GM23338 (cell line): ENCODE data around the gene VPS13A. TPM values are rescaled to one million over a fixed set of nuclear protein-coding genes. Genes with fewer than 3 reads are reported as not detected.

Experiments used
- ATAC-seq: fragments of 200-7000 bp; cut with Tn5 transposase; 3 replicates; pipeline ENCODE4 v1.9.1; 2020
- DNase-seq: peaks from one replicate; pipeline ENCODE4 v3.0.0-alpha.2; 2015; ENCODE audit warnings: low spot score
- H2AFZ ChIP-seq: fragments of 200-600 bp; sonication (generic); 2 replicates; pipeline ENCODE4 v1.8.0; 2016; ENCODE audit warnings: antibody characterized with exemption, mild to moderate bottlenecking, moderate library complexity
- H3F3A ChIP-seq: fragments of 200-600 bp; sonication (generic); replicated peaks from 2 replicates; pipeline ENCODE4 v1.8.0; 2017; ENCODE audit warnings: antibody characterized with exemption, mixed run types, low read depth
- H3K27ac ChIP-seq: fragments of 200-600 bp; sonication (generic); 2 replicates; pipeline ENCODE4 v1.6.1; 2016; ENCODE audit warnings: low read depth
- H3K27me3 ChIP-seq: fragments of 200-600 bp; sonication (generic); 2 replicates; pipeline ENCODE4 v1.8.0; 2016; ENCODE audit warnings: mild to moderate bottlenecking, mixed run types, moderate library complexity; ENCODE audit not compliant: insufficient read depth
- H3K36me3 ChIP-seq: fragments of 200-600 bp; sonication (generic); 2 replicates; pipeline ENCODE4 v1.8.0; 2016; ENCODE audit warnings: mild to moderate bottlenecking; ENCODE audit not compliant: insufficient read depth
- H3K4me1 ChIP-seq: fragments of 200-600 bp; sonication (generic); 2 replicates; pipeline ENCODE4 v1.8.0; 2016; ENCODE audit warnings: mild to moderate bottlenecking, moderate library complexity; ENCODE audit not compliant: insufficient read depth
- H3K4me2 ChIP-seq: fragments of 200-600 bp; sonication (generic); 2 replicates; pipeline ENCODE4 v1.7.1; 2017; ENCODE audit warnings: mixed run types
- H3K4me3 ChIP-seq: fragments of 200-600 bp; sonication (generic); 2 replicates; pipeline ENCODE4 v1.6.1; 2016; ENCODE audit warnings: mixed run types
- H3K79me2 ChIP-seq: fragments of 200-600 bp; sonication (generic); replicated peaks from 2 replicates; pipeline ENCODE4 v1.8.0; 2017; ENCODE audit warnings: mild to moderate bottlenecking; ENCODE audit not compliant: insufficient read depth
- H3K9me2 ChIP-seq: fragments of 200-600 bp; sonication (generic); 2 replicates; pipeline ENCODE4 v1.8.0; 2017; ENCODE audit not compliant: insufficient read depth
- H4K20me1 ChIP-seq: fragments of 200-600 bp; sonication (generic); replicated peaks from 2 replicates; pipeline ENCODE4 v1.8.0; 2017; ENCODE audit warnings: mild to moderate bottlenecking; ENCODE audit not compliant: insufficient read depth
- H3K27ac Mint-ChIP-seq: 2 replicates; pipeline ENCODE4 v1.8.0; 2020; ENCODE audit warnings: inconsistent platforms, mild to moderate bottlenecking, moderate library complexity, mixed read lengths
- H3K27me3 Mint-ChIP-seq: 3 replicates; pipeline ENCODE4 v1.8.0; 2022; ENCODE audit warnings: low read depth, mild to moderate bottlenecking, moderate library complexity, mixed read lengths, inconsistent platforms; ENCODE audit not compliant: insufficient read depth, poor library complexity
- H3K36me3 Mint-ChIP-seq: 3 replicates; pipeline ENCODE4 v1.8.0; 2021; ENCODE audit warnings: low read depth, mild to moderate bottlenecking, inconsistent platforms, moderate library complexity, mixed read lengths
- H3K4me1 Mint-ChIP-seq: 3 replicates; pipeline ENCODE4 v1.8.0; 2020; ENCODE audit warnings: mild to moderate bottlenecking, inconsistent platforms, mixed read lengths
- H3K4me3 Mint-ChIP-seq: 3 replicates; pipeline ENCODE4 v1.8.0; 2021; ENCODE audit warnings: moderate library complexity, mild to moderate bottlenecking, inconsistent platforms, mixed read lengths
- H3K9me3 Mint-ChIP-seq: 3 replicates; pipeline ENCODE4 v1.8.0; 2020; ENCODE audit warnings: moderate library complexity, mild to moderate bottlenecking, inconsistent platforms, mixed read lengths
- CREB1 ChIP-seq: fragments of 250-450 bp; sonication (Bioruptor Pico); IDR thresholded peaks from 2 replicates; pipeline ENCODE4 v1.5.0; 2020; ENCODE audit warnings: low read depth, mild to moderate bottlenecking, moderate library complexity
- EZH2 ChIP-seq: fragments of 200-600 bp; sonication (generic); IDR thresholded peaks from one replicate; pipeline ENCODE4 v1.8.0; 2017; ENCODE audit warnings: antibody characterized with exemption, mild to moderate bottlenecking, low read depth; ENCODE audit not compliant: unreplicated experiment
- EZH2phosphoT487 ChIP-seq: fragments of 200-600 bp; sonication (generic); IDR thresholded peaks from one replicate; pipeline ENCODE4 v1.8.1; 2018; ENCODE audit warnings: antibody characterized with exemption; ENCODE audit not compliant: unreplicated experiment
- JUNB ChIP-seq: IDR thresholded peaks from one replicate; pipeline ENCODE4 v1.6.1; 2016; ENCODE audit warnings: antibody characterized with exemption; ENCODE audit not compliant: unreplicated experiment
- NANOG ChIP-seq: IDR thresholded peaks from 2 replicates; pipeline ENCODE4 v1.6.1; 2016; ENCODE audit warnings: antibody characterized with exemption, borderline replicate concordance
- POLR2AphosphoS5 ChIP-seq: IDR thresholded peaks from 2 replicates; pipeline ENCODE4 v1.6.1; 2016; ENCODE audit warnings: antibody characterized with exemption, low read depth
- STAT1 ChIP-seq: IDR thresholded peaks from one replicate; pipeline ENCODE4 v1.6.1; 2016; ENCODE audit warnings: antibody characterized with exemption; ENCODE audit not compliant: unreplicated experiment
- ZNF114 ChIP-seq: fragments of 250-450 bp; sonication (Bioruptor Pico); IDR thresholded peaks from 2 replicates; pipeline ENCODE4 v1.5.0; 2020; ENCODE audit warnings: mild to moderate bottlenecking, moderate library complexity
- ZNF331 ChIP-seq: fragments of 250-450 bp; sonication (Bioruptor Pico); IDR thresholded peaks from 2 replicates; pipeline ENCODE4 v1.5.0; 2020; ENCODE audit warnings: low read depth, mild to moderate bottlenecking, moderate library complexity
- polyA plus RNA-seq: library from polyadenylated mRNA; unstranded; fragments of >200 nt; fragmentation: Nextera tagmentation; extraction: Ambion mirVana; gene quantifications from 2 replicates; pipeline ENCODE4 v1.2.1, GENCODE V29; 2016
- total RNA-seq: library from RNA; depleted of rRNA; stranded (reverse); fragments of >200 nt; shearing (Covaris generic); gene quantifications from 2 replicates; pipeline ENCODE4 v1.2.3, GENCODE V29; 2014
- TF ChIP-seq, protein P1 (sequence below): fragments of 250-450 bp; sonication (Bioruptor Pico); IDR thresholded peaks from 2 replicates; pipeline ENCODE4 v1.5.0; 2020; ENCODE audit warnings: mild to moderate bottlenecking, moderate library complexity
- TF ChIP-seq, protein P2 (sequence below), 2 experiments: fragments of 200-600 bp in 1 of 2; sonication (generic) in 1 of 2; conservative IDR thresholded peaks; 2 replicates each; pipeline versions ENCODE4 v1.5.1 to v1.6.1; 2016 to 2017; ENCODE audit warnings: antibody characterized with exemption in 2 of 2, low read depth in 2 of 2, mild to moderate bottlenecking in 2 of 2, moderate library complexity in 1 of 2
- TF ChIP-seq, protein P3 (sequence below): IDR thresholded peaks from one replicate; pipeline ENCODE4 v1.6.1; 2018; ENCODE audit warnings: antibody characterized with exemption; ENCODE audit not compliant: unreplicated experiment
- TF ChIP-seq, protein P4 (sequence below): IDR thresholded peaks from 2 replicates; pipeline ENCODE4 v1.6.1; 2016; ENCODE audit warnings: antibody characterized with exemption

Gene VPS13A
- total and polyA plus RNA-seq, 2 experiments from 2014 or later = 45.9 to 68.1 TPM

DNA sequence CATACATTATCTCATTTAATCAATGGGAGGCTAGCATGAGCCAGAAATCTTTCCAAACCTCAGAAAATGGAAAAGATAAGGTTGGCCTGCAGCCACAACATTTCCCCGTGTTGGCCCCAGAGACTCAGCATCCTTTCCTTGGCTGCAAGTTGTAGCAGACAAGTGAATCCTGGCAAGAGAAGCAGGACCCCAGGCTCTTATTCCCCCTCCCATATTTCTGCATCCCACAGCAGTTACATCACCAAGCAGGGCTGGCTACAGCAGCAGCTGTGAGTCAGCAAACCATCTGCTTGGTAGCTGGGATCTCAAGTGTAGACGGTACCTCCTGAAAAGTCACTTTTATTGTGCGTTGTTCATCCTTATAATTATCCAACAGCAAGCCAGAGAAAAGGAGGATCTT lies 258.4 kb downstream of the VPS13A start:
- no peaks in the 10 kb centered on the region for H4K20me1 ChIP-seq
- H3K4me1 ChIP-seq = peaks cover 9% of the 10 kb centered on the region
- TF ChIP-seq STAT1 (no peak), EZH2 (no peak), JUNB (no peak), ZNF331 (CRISPR knock-in tag) (no peak), POLR2AphosphoS5 (no peak), CREB1 (CRISPR knock-in tag) (no peak), ZNF114 (CRISPR knock-in tag) (no peak), EZH2phosphoT487 (no peak), NANOG (no peak)
- TF ChIP-seq, protein P1, sequence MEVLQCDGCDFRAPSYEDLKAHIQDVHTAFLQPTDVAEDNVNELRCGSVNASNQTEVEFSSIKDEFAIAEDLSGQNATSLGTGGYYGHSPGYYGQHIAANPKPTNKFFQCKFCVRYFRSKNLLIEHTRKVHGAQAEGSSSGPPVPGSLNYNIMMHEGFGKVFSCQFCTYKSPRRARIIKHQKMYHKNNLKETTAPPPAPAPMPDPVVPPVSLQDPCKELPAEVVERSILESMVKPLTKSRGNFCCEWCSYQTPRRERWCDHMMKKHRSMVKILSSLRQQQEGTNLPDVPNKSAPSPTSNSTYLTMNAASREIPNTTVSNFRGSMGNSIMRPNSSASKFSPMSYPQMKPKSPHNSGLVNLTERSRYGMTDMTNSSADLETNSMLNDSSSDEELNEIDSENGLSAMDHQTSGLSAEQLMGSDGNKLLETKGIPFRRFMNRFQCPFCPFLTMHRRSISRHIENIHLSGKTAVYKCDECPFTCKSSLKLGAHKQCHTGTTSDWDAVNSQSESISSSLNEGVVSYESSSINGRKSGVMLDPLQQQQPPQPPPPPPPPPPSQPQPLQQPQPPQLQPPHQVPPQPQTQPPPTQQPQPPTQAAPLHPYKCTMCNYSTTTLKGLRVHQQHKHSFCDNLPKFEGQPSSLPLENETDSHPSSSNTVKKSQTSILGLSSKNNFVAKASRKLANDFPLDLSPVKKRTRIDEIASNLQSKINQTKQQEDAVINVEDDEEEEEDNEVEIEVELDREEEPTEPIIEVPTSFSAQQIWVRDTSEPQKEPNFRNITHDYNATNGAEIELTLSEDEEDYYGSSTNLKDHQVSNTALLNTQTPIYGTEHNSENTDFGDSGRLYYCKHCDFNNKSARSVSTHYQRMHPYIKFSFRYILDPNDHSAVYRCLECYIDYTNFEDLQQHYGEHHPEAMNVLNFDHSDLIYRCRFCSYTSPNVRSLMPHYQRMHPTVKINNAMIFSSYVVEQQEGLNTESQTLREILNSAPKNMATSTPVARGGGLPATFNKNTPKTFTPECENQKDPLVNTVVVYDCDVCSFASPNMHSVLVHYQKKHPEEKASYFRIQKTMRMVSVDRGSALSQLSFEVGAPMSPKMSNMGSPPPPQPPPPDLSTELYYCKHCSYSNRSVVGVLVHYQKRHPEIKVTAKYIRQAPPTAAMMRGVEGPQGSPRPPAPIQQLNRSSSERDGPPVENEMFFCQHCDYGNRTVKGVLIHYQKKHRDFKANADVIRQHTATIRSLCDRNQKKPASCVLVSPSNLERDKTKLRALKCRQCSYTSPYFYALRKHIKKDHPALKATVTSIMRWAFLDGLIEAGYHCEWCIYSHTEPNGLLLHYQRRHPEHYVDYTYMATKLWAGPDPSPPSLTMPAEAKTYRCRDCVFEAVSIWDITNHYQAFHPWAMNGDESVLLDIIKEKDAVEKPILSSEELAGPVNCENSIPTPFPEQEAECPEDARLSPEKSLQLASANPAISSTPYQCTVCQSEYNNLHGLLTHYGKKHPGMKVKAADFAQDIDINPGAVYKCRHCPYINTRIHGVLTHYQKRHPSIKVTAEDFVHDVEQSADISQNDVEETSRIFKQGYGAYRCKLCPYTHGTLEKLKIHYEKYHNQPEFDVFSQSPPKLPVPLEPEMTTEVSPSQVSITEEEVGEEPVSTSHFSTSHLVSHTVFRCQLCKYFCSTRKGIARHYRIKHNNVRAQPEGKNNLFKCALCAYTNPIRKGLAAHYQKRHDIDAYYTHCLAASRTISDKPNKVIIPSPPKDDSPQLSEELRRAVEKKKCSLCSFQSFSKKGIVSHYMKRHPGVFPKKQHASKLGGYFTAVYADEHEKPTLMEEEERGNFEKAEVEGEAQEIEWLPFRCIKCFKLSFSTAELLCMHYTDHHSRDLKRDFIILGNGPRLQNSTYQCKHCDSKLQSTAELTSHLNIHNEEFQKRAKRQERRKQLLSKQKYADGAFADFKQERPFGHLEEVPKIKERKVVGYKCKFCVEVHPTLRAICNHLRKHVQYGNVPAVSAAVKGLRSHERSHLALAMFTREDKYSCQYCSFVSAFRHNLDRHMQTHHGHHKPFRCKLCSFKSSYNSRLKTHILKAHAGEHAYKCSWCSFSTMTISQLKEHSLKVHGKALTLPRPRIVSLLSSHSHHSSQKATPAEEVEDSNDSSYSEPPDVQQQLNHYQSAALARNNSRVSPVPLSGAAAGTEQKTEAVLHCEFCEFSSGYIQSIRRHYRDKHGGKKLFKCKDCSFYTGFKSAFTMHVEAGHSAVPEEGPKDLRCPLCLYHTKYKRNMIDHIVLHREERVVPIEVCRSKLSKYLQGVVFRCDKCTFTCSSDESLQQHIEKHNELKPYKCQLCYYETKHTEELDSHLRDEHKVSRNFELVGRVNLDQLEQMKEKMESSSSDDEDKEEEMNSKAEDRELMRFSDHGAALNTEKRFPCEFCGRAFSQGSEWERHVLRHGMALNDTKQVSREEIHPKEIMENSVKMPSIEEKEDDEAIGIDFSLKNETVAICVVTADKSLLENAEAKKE (CRISPR knock-in tag) = no peak
- TF ChIP-seq, protein P2, sequence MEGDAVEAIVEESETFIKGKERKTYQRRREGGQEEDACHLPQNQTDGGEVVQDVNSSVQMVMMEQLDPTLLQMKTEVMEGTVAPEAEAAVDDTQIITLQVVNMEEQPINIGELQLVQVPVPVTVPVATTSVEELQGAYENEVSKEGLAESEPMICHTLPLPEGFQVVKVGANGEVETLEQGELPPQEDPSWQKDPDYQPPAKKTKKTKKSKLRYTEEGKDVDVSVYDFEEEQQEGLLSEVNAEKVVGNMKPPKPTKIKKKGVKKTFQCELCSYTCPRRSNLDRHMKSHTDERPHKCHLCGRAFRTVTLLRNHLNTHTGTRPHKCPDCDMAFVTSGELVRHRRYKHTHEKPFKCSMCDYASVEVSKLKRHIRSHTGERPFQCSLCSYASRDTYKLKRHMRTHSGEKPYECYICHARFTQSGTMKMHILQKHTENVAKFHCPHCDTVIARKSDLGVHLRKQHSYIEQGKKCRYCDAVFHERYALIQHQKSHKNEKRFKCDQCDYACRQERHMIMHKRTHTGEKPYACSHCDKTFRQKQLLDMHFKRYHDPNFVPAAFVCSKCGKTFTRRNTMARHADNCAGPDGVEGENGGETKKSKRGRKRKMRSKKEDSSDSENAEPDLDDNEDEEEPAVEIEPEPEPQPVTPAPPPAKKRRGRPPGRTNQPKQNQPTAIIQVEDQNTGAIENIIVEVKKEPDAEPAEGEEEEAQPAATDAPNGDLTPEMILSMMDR (conservative IDR thresholded peaks at IDR 0.05; ENCODE audit: low read depth in 2 of 2) = no peak
- TF ChIP-seq, protein P3, sequence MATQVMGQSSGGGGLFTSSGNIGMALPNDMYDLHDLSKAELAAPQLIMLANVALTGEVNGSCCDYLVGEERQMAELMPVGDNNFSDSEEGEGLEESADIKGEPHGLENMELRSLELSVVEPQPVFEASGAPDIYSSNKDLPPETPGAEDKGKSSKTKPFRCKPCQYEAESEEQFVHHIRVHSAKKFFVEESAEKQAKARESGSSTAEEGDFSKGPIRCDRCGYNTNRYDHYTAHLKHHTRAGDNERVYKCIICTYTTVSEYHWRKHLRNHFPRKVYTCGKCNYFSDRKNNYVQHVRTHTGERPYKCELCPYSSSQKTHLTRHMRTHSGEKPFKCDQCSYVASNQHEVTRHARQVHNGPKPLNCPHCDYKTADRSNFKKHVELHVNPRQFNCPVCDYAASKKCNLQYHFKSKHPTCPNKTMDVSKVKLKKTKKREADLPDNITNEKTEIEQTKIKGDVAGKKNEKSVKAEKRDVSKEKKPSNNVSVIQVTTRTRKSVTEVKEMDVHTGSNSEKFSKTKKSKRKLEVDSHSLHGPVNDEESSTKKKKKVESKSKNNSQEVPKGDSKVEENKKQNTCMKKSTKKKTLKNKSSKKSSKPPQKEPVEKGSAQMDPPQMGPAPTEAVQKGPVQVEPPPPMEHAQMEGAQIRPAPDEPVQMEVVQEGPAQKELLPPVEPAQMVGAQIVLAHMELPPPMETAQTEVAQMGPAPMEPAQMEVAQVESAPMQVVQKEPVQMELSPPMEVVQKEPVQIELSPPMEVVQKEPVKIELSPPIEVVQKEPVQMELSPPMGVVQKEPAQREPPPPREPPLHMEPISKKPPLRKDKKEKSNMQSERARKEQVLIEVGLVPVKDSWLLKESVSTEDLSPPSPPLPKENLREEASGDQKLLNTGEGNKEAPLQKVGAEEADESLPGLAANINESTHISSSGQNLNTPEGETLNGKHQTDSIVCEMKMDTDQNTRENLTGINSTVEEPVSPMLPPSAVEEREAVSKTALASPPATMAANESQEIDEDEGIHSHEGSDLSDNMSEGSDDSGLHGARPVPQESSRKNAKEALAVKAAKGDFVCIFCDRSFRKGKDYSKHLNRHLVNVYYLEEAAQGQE = no peak
- TF ChIP-seq, protein P4, sequence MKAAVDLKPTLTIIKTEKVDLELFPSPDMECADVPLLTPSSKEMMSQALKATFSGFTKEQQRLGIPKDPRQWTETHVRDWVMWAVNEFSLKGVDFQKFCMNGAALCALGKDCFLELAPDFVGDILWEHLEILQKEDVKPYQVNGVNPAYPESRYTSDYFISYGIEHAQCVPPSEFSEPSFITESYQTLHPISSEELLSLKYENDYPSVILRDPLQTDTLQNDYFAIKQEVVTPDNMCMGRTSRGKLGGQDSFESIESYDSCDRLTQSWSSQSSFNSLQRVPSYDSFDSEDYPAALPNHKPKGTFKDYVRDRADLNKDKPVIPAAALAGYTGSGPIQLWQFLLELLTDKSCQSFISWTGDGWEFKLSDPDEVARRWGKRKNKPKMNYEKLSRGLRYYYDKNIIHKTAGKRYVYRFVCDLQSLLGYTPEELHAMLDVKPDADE = no peak
- H3K79me2 ChIP-seq = no peaks in the 10 kb centered on the region
- Mint-ChIP-seq H3K4me3 (no peak overlapping the region), H3K36me3 (0 out of 3 replicates have a peak, but pooled peaks cover 5% of the 10 kb centered on the region), H3K27ac (no peak overlapping the region), H3K4me1 (peaks cover 19% of the 10 kb centered on the region), H3K9me3 (no peaks in the 10 kb centered on the region; the same call in 2 of the 3 replicates), H3K27me3 (peaks cover 3% of the 10 kb centered on the region)
- no peak overlapping the region for H3K4me3 ChIP-seq
- no peak for DNase-seq
- H2AFZ ChIP-seq = no peak overlapping the region
- no peaks in the 10 kb centered on the region for H3F3A ChIP-seq
- no peak overlapping the region for H3K27ac ChIP-seq
- no peaks in the 10 kb centered on the region for H3K27me3 ChIP-seq
- H3K4me2 ChIP-seq = no peak overlapping the region
- ATAC-seq = no peak
- H3K36me3 ChIP-seq = no peaks in the 10 kb centered on the region
- peaks cover 16% of the 10 kb centered on the region; the same call in 1 of the 2 replicates for H3K9me2 ChIP-seq
